ENCODE measurements around the gene FAM241A.
"Not testable (repeated sequence)": the region's sequence is repeated elsewhere in the genome, so short reads cannot be mapped to it uniquely, and the experiment has no call there.

FAM241A gene

DNA sequence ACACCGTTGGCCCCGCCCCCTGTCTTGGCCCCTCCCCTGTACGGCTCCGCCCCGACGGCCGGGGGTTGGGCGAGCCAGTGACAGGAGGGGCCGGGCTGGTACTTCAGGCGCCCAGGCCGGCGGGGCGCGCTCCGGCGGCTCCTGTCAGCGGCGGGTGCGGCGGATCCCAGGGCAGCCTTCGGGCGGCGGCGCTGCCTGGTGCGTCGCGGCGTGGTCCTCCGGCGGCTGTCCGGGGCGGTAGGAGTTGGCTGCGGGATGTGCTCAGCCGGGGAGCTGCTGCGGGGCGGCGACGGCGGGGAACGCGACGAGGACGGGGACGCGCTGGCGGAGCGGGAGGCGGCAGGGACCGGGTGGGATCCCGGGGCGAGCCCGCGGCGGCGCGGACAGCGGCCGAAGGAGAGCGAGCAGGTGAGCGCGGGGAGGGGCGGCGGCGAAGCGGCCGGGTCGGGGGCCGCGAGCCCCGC is at the start of gene FAM241A:
Gene FAM241A, plus strand, starts transcription at position 129 of the 464 bp plus-strand sequence. Its CDS starts 127 bp downstream, at position 256.
- DNase-seq (ENCODE audit: low read depth) = peak; percentile 88

DNA sequence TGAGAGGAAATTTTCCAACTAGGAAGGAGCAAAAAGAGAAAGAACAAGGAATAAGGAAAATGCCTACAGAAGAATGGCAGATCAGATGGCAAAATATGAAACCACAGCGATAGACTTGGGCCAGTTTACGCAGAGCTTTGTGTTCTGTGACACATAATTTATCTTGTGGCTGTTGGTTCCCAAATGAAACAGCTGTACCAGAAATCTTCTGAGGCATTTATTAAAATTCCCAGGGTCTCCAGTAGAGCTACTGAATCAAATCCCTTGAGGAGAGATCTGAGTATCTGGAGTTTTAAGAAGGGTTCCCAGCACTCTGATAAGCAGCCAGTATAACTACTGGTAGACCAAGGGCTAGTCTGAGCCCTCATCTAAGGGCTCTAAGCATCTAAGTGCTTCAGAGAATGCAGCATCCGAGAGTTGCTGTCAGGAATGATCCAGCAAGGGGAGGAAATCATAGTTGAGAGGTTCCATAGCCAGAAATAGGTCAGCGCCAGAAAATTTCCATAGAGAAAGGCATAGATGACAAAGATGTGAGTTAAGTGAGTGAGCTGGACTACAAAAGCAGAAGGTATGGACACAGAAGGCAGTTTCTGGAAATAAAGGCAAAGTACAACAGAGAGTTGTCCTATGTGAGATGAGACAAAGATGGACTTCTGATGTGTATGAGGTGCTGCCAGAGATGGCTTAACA is 46.3 kb upstream of the FAM241A start:
- no peak for DNase-seq (ENCODE audit: low read depth)

- DNase-seq (ENCODE audit: low read depth) = no peak
Observed at GRCh38 chr4:112099701-112100297, 45.5 kb upstream of the FAM241A start.

GRCh38 chr4:112102875-112103370 is 42.3 kb upstream of the FAM241A start:
- no peak for DNase-seq (ENCODE audit: low read depth)

GRCh38 chr4:112105201-112105969 is 39.9 kb upstream of the FAM241A start:
- DNase-seq (ENCODE audit: low read depth) = no peak

DNA sequence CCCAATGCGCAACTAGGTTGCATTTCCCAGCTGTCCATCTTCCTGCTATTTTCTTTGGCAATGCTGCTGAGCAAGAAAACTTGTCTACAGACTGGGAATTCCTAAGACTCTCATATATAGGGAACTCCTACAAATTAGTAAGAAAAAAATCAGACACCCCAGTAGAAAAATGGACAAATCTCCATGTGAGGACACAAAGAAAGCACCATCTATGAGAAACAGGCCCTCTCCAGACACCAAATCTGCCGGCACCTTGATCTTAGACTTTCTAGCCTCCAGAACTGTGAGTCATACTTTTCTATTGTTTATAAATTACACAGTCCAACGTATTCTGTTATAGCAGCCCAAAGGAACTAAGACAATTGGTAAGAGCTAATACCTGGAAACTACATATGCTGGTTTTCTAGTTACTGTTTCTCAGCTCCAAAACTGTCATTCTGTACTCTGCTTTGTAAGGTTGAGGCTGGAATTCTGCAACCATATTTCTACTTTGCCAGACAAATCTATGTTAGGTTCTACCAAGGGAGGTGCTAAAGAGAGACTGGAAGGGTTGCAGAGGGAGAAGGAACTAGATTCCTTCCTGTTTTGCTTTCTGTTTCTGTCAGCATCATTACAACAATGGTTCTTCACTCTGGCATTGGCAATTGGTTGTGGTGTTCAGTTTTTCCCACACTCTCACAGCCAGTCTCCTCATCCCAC is 35.7 kb upstream of the FAM241A start:
- DNase-seq (ENCODE audit: low read depth) = no peak

GRCh38 chr4:112110059-112110425 is 35.2 kb upstream of the FAM241A start:
- DNase-seq (ENCODE audit: low read depth) = no peak

DNA sequence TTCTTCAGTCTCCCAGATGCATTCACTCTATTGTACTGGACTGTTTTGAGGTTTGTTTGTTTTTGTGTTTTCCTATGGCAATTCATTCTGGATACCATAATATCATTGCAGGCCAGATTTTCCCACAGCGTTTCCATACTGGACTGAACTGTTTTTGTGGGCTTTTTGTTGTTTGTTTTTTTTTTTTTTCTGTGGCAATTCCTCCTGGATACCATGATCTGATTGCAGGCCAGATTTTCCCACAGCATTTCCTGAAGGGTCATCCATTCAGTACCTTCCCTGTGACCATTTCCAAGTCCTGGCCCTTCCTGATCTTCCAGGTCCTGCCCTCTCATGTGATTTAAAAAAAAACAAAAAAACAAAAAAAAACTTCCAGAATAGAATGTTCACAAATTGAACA is 33.9 kb upstream of the FAM241A start:
- DNase-seq (ENCODE audit: low read depth) = no peak

- not testable (repeated sequence) for DNase-seq (ENCODE audit: low read depth)
Observed at GRCh38 chr4:112112095-112112494, 33.2 kb upstream of the FAM241A start.

- DNase-seq (ENCODE audit: low read depth) = no peak
Observed at GRCh38 chr4:112112590-112113170, 32.6 kb upstream of the FAM241A start.

- no peak for DNase-seq (ENCODE audit: low read depth)
Observed at GRCh38 chr4:112113864-112114263, 31.4 kb upstream of the FAM241A start.

- no peak for DNase-seq (ENCODE audit: low read depth)
Observed at GRCh38 chr4:112114452-112114851, 30.8 kb upstream of the FAM241A start.

DNA sequence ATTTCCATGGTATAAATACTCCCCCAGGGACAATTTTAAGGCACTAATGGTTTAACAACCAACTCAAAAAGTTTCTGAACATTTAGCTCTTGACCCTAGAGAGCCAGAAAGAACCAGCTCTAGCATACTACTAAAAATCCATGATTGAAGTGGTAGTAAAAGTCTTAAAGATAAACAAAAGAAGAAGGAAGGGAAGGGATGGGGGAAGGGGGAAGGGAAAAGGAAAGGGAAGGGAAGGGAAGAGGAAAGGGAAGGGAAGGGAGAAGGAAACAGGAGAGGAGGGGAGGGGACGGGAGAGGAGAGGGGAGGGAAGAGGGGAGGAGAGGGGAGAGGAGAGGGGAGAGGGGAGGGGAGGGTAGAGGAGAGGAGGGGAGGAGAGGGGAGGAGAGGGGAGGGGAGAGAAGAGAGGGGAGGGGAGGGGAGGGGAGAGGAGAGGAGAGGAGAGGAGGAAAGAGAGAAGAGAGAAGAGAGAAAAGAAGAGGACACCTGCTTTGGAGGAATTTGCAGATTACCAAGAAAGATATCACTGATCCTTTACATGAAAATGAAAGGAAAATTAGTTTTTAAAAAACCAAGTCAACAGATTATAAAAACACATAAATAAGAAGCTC is 26.4 kb upstream of the FAM241A start:
- no peak for DNase-seq (ENCODE audit: low read depth)

GRCh38 chr4:112119353-112119783 is 25.9 kb upstream of the FAM241A start:
- DNase-seq (ENCODE audit: low read depth) = no peak

GRCh38 chr4:112120021-112120420 is 25.2 kb upstream of the FAM241A start:
- no peak for DNase-seq (ENCODE audit: low read depth)

GRCh38 chr4:112125416-112125815 is 19.8 kb upstream of the FAM241A start:
- DNase-seq (ENCODE audit: low read depth) = no peak

DNA sequence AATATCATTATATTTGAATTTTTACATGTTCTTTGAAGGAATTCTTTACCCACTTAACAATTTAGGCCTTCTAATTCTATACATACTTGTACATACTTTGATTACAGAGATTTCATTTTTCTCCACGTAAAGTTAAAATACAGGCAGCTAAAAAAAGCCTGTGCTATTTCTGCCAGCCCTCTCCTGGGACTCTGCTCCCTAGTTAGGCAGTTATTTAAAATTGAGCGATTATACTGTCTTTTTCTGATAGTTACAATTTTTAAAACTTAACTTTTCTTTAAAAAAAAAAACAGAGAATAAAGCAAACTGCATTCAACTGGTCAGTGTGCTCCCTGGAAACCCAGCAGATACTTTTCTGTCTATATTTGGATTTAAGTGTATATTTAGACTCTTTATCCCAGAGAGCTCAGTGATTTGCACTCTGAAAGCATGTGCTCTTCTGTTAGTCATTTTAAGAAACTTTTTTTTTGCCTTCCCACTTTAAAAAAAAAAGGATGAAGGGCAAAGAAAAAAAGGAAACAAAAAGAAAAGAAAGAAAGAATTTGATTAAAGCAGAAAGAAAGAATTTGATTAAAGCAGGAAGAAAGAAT is 18.1 kb upstream of the FAM241A start:
- DNase-seq (ENCODE audit: low read depth) = no peak

GRCh38 chr4:112127803-112128202 is 17.5 kb upstream of the FAM241A start:
- DNase-seq (ENCODE audit: low read depth) = no peak

GRCh38 chr4:112128452-112128851 is 16.8 kb upstream of the FAM241A start:
- no peak for DNase-seq (ENCODE audit: low read depth)

GRCh38 chr4:112130906-112131305 is 14.3 kb upstream of the FAM241A start:
- DNase-seq (ENCODE audit: low read depth) = no peak

GRCh38 chr4:112136551-112136950 is 8.7 kb upstream of the FAM241A start:
- DNase-seq (ENCODE audit: low read depth) = no peak

All from stimulated activated CD8-positive, alpha-beta memory T cell treated with anti-CD3 and anti-CD28 coated beads, Interleukin-15, amount 100 ng/mL, for 24 hours (primary cell).